Activated CD4-positive, alpha-beta memory T cell treated with anti-CD3 and anti-CD28 coated beads for 36 hours (primary cell): Measurements from ENCODE around the gene ATR. TPM values are rescaled to one million over a fixed set of nuclear protein-coding genes. Genes with fewer than 3 reads are reported as not detected.

Experiments used
- total RNA-seq, 2 experiments: library from RNA; stranded (reverse); gene quantifications; one replicate each; pipeline ENCODE4 v1.2.3, GENCODE V29; 2021

Gene ATR
- total RNA-seq, 2 experiments from 2014 or later: 41.6 to 42.3 TPM

Other genes starting within 250 kb of the ATR start
- 10 to 100 TPM; 58.4 to 67.8 TPM for gene XRN1, start 130.7 kb downstream of the ATR start, total RNA-seq
- 1 to 10 TPM; 4.5 to 5.7 TPM for gene PLS1, start 17.7 kb upstream of the ATR start, total RNA-seq
- gene TRPC1, start 145.3 kb upstream of the ATR start, total RNA-seq: 1 to 10 TPM; 2.8 to 3.8 TPM